ENCODE measurements around the gene NOTCH1. TPM values are rescaled to one million over a fixed set of nuclear protein-coding genes. Genes with fewer than 3 reads are reported as not detected.
A peak's percentile ranks its signal among the peaks of the same experiment; 100 is the strongest.

Gene NOTCH1
- total RNA-seq, 1 donor from 2014 or later, result 34.1 TPM

- H4K20me1 ChIP-seq (ENCODE audit: insufficient read depth, low read length), result no peaks in the 10 kb centered on the region
- H3K4me1 ChIP-seq (ENCODE audit: insufficient read depth, low read length), result peaks cover 21% of the 10 kb centered on the region
- no peaks in the 10 kb centered on the region for H3K36me3 Mint-ChIP-seq (ENCODE audit: low read depth, unreplicated experiment)
- H3K4me1 Mint-ChIP-seq (ENCODE audit: low read depth, unreplicated experiment), result peaks cover 11% of the 10 kb centered on the region
- no peaks in the 10 kb centered on the region for H3K9me3 ChIP-seq (ENCODE audit: insufficient read depth, low read depth, low read length)
- no peaks in the 10 kb centered on the region for H3K36me3 ChIP-seq (ENCODE audit: insufficient read depth, low read length)
- no peak overlapping the region for H2AFZ ChIP-seq (ENCODE audit: low read depth, low read length)
- H3K27ac ChIP-seq (ENCODE audit: low read depth, low read length), result no peak overlapping the region
- H3K4me2 ChIP-seq (ENCODE audit: low read length), result no peak overlapping the region
- TF ChIP-seq EZH2 (IDR thresholded peaks at IDR 0.05; ENCODE audit: insufficient read depth, low read length) (no peak), CTCF (IDR thresholded peaks at IDR 0.05; ENCODE audit: insufficient read depth, low read depth, low read length) (no peak)
- no peak overlapping the region for H3K27ac Mint-ChIP-seq (ENCODE audit: unreplicated experiment)
- peaks cover 1% of the 10 kb centered on the region for H3K9me3 Mint-ChIP-seq (ENCODE audit: unreplicated experiment)
- no peak overlapping the region for H3K4me3 Mint-ChIP-seq (ENCODE audit: unreplicated experiment)
- no peak for FAIRE-seq
- no peak overlapping the region for H3K9ac ChIP-seq (ENCODE audit: low read length)
- no peak for DNase-seq (ENCODE audit: low read depth)
- H3K79me2 ChIP-seq (ENCODE audit: insufficient read depth, low read length), result no peaks in the 10 kb centered on the region
- H3K4me3 ChIP-seq (ENCODE audit: insufficient read depth, low read depth, low read length), result no peak overlapping the region
- H3K27me3 Mint-ChIP-seq (ENCODE audit: low read depth, unreplicated experiment), result peaks cover 12% of the 10 kb centered on the region
- H3K27me3 ChIP-seq (ENCODE audit: insufficient read depth, low read length), result no peaks in the 10 kb centered on the region
Observed at GRCh38 chr9:136553581-136553980, 7.7 kb upstream of the NOTCH1 start.

- peak overlapping the region; percentile 8 for H2AFZ ChIP-seq (ENCODE audit: low read depth, low read length)
- H3K27ac ChIP-seq (ENCODE audit: low read depth, low read length), result no peak overlapping the region
- H3K4me3 ChIP-seq (ENCODE audit: insufficient read depth, low read depth, low read length), result no peak overlapping the region
- H3K4me2 ChIP-seq (ENCODE audit: low read length), result peak overlapping the region; percentile 82
- H3K9ac ChIP-seq (ENCODE audit: low read length), result peak overlapping the region; percentile 0
- H3K4me1 ChIP-seq (ENCODE audit: insufficient read depth, low read length), result peaks cover 22% of the 10 kb centered on the region
- Mint-ChIP-seq H3K4me1 (ENCODE audit: low read depth, unreplicated experiment) (peaks cover 10% of the 10 kb centered on the region), H3K27ac (ENCODE audit: unreplicated experiment) (peak overlapping the region; percentile 84), H3K4me3 (ENCODE audit: unreplicated experiment) (no peak overlapping the region), H3K27me3 (ENCODE audit: low read depth, unreplicated experiment) (peaks cover 12% of the 10 kb centered on the region), H3K9me3 (ENCODE audit: unreplicated experiment) (no peaks in the 10 kb centered on the region), H3K36me3 (ENCODE audit: low read depth, unreplicated experiment) (no peaks in the 10 kb centered on the region)
- no peaks in the 10 kb centered on the region for H3K9me3 ChIP-seq (ENCODE audit: insufficient read depth, low read depth, low read length)
- DNase-seq (ENCODE audit: low read depth), result peak; percentile 65
- H3K36me3 ChIP-seq (ENCODE audit: insufficient read depth, low read length), result no peaks in the 10 kb centered on the region
- no peaks in the 10 kb centered on the region for H3K27me3 ChIP-seq (ENCODE audit: insufficient read depth, low read length)
- no peaks in the 10 kb centered on the region for H3K79me2 ChIP-seq (ENCODE audit: insufficient read depth, low read length)
- TF ChIP-seq CTCF (IDR thresholded peaks at IDR 0.05; ENCODE audit: insufficient read depth, low read depth, low read length) (no peak), EZH2 (IDR thresholded peaks at IDR 0.05; ENCODE audit: insufficient read depth, low read length) (no peak)
- no peaks in the 10 kb centered on the region for H4K20me1 ChIP-seq (ENCODE audit: insufficient read depth, low read length)
- FAIRE-seq, result peak; percentile 70
Observed at GRCh38 chr9:136552117-136552703, 6.4 kb upstream of the NOTCH1 start.

- DNase-seq (ENCODE audit: low read depth) (peak; percentile 58), FAIRE-seq (no peak)
- Histone ChIP-seq H3K27me3 (ENCODE audit: insufficient read depth, low read length) (no peaks in the 10 kb centered on the region), H4K20me1 (ENCODE audit: insufficient read depth, low read length) (no peaks in the 10 kb centered on the region), H2AFZ (ENCODE audit: low read depth, low read length) (peak overlapping the region; percentile 36), H3K4me3 (ENCODE audit: insufficient read depth, low read depth, low read length) (no peak overlapping the region), H3K9ac (ENCODE audit: low read length) (peak overlapping the region; percentile 61), H3K36me3 (ENCODE audit: insufficient read depth, low read length) (no peaks in the 10 kb centered on the region), H3K4me2 (ENCODE audit: low read length) (peak overlapping the region; percentile 82), H3K79me2 (ENCODE audit: insufficient read depth, low read length) (no peaks in the 10 kb centered on the region), H3K4me1 (ENCODE audit: insufficient read depth, low read length) (peaks cover 29% of the 10 kb centered on the region), H3K9me3 (ENCODE audit: insufficient read depth, low read depth, low read length) (no peaks in the 10 kb centered on the region), H3K27ac (ENCODE audit: low read depth, low read length) (peak overlapping the region; percentile 36)
- H3K9me3 Mint-ChIP-seq (ENCODE audit: unreplicated experiment), result no peaks in the 10 kb centered on the region
- H3K36me3 Mint-ChIP-seq (ENCODE audit: low read depth, unreplicated experiment), result no peaks in the 10 kb centered on the region
- no peak overlapping the region for H3K4me3 Mint-ChIP-seq (ENCODE audit: unreplicated experiment)
- peaks cover 10% of the 10 kb centered on the region for H3K4me1 Mint-ChIP-seq (ENCODE audit: low read depth, unreplicated experiment)
- H3K27me3 Mint-ChIP-seq (ENCODE audit: low read depth, unreplicated experiment), result peaks cover 12% of the 10 kb centered on the region
- peak overlapping the region; percentile 84 for H3K27ac Mint-ChIP-seq (ENCODE audit: unreplicated experiment)
- TF ChIP-seq EZH2 (IDR thresholded peaks at IDR 0.05; ENCODE audit: insufficient read depth, low read length) (no peak), CTCF (IDR thresholded peaks at IDR 0.05; ENCODE audit: insufficient read depth, low read depth, low read length) (no peak)
Observed at GRCh38 chr9:136551401-136552116, 5.7 kb upstream of the NOTCH1 start.
